VCaP (cell line): ENCODE results near the gene PRKCA.
"Not testable (repeated sequence)": the region's sequence is repeated elsewhere in the genome, so short reads cannot be mapped to it uniquely, and the experiment has no call there.

Experiments
- H3K27ac ChIP-seq: fragments of 450-650 bp; 2 replicates; pipeline ENCODE4 v1.5.1; 2017
- CTCF ChIP-seq: fragments of 450-650 bp; conservative IDR thresholded peaks from 2 replicates; pipeline ENCODE4 v1.5.1; 2017; ENCODE audit warnings: mild to moderate bottlenecking, moderate library complexity

PRKCA gene

GRCh38 chr17:66357037-66357436 lies 54.6 kb downstream of the PRKCA start:
- TF ChIP-seq CTCF, result no peak
- no peak overlapping the region for H3K27ac ChIP-seq

GRCh38 chr17:66359351-66359750 lies 56.9 kb downstream of the PRKCA start:
- TF ChIP-seq CTCF, result no peak
- H3K27ac ChIP-seq, result no peak overlapping the region

- H3K27ac ChIP-seq, result not testable (repeated sequence)
Observed at GRCh38 chr17:66360961-66361565, 58.6 kb downstream of the PRKCA start.

- TF ChIP-seq CTCF, result no peak
- no peak overlapping the region for H3K27ac ChIP-seq
Observed at GRCh38 chr17:66364508-66364907, 62.1 kb downstream of the PRKCA start.

GRCh38 chr17:66364990-66365490 lies 62.6 kb downstream of the PRKCA start:
- H3K27ac ChIP-seq, result peak overlapping the region; percentile 36; the same call in 1 of the 2 replicates
- TF ChIP-seq CTCF, result no peak

- peak overlapping the region; percentile 36 for H3K27ac ChIP-seq
- TF ChIP-seq CTCF, result no peak
Observed at GRCh38 chr17:66365903-66366302, 63.5 kb downstream of the PRKCA start.

GRCh38 chr17:66367107-66367506 lies 64.7 kb downstream of the PRKCA start:
- no peak for TF ChIP-seq CTCF
- H3K27ac ChIP-seq, result no peak overlapping the region

GRCh38 chr17:66369830-66370229 lies 67.4 kb downstream of the PRKCA start:
- peak overlapping the region; percentile 79 for H3K27ac ChIP-seq
- no peak for TF ChIP-seq CTCF
